Heart right ventricle (tissue), 16 donors: ENCODE data around the gene FAM200C. TPM values are rescaled to one million over a fixed set of nuclear protein-coding genes. Genes with fewer than 3 reads are reported as not detected.

ENCODE experiments used
- ATAC-seq, 8 donors: fragments of 200-7000 bp; cut with Tn5 transposase; one replicate each; pipeline ENCODE4 v1.9.1; 2020; ENCODE audit warnings: mild to moderate bottlenecking in 8 of 8, moderate library complexity in 8 of 8, moderate number of reproducible peaks in 1 of 8
- DNase-seq, 2 donors: peaks; one replicate each; pipeline ENCODE4 v3.0.0-alpha.2; 2020
- H3K27ac ChIP-seq, 10 donors: fragments of 200-600 bp; sonication (generic) in 2 of 10; one replicate each; pipeline versions ENCODE4 v1.5.0 to v1.8.0; 2020 to 2022; ENCODE audit warnings: mild to moderate bottlenecking in 3 of 10
- H3K27me3 ChIP-seq, 7 donors: fragments of 200-600 bp; one replicate each; pipeline ENCODE4 v1.8.0; 2021 to 2022; ENCODE audit warnings: mild to moderate bottlenecking in 2 of 7
- H3K36me3 ChIP-seq, 9 donors: fragments of 200-600 bp; sonication (generic) in 1 of 9; one replicate each; pipeline versions ENCODE4 v1.5.0 to v1.8.0; 2020 to 2022; ENCODE audit warnings: mild to moderate bottlenecking in 2 of 9
- H3K4me1 ChIP-seq, 9 donors: fragments of 200-600 bp; sonication (generic) in 1 of 9; one replicate each; pipeline versions ENCODE4 v1.5.0 to v1.8.0; 2020 to 2022; ENCODE audit warnings: mild to moderate bottlenecking in 4 of 9
- H3K4me3 ChIP-seq, 10 donors: fragments of 200-600 bp; sonication (generic) in 2 of 10; one replicate each; pipeline versions ENCODE4 v1.5.0 to v1.8.0; 2020 to 2022; ENCODE audit warnings: mild to moderate bottlenecking in 7 of 10, moderate library complexity in 2 of 10
- H3K9me3 ChIP-seq, 11 donors: fragments of 200-600 bp in 10 of 11; sonication (generic) in 2 of 11; one replicate each; pipeline versions ENCODE4 v1.5.0 to v1.8.0; 2013 to 2022; ENCODE audit warnings: mild to moderate bottlenecking in 2 of 11, control low read depth in 1 of 11, moderate library complexity in 1 of 11
- WGBS, 2 donors: extraction: QIAGEN DNeasy Blood & Tissue Kit; methylation state at CpG; one replicate each; pipeline ENCODE4 v1.1.7; 2013; ENCODE audit warnings: inconsistent platforms in 1 of 2; 5-methylcytosine and 5-hydroxymethylcytosine counted together
- intact Hi-C, 10 donors: fragments of 100-400 bp; cut with DNase I; formaldehyde crosslinking; loops; one replicate each; pipeline versions ENCODE4 v1.11.1 to v1.14.2; 2022
- polyA plus RNA-seq, 2 donors: library from polyadenylated mRNA; stranded (reverse); fragments of 200-250 nt; gene quantifications; one replicate each; pipeline ENCODE4 v1.2.3, GENCODE V29; 2013
- total RNA-seq, 10 donors: library from RNA; stranded (reverse); fragmentation: NEBNext Ultra II Directional in 3 of 10; extraction: Animal tissue kit (Norgen Biotek cat#: 25700) in 3 of 10; gene quantifications; one replicate each; pipeline versions ENCODE4 v1.2.1 to v1.2.4, GENCODE V29; 2021 to 2023
- TF ChIP-seq, protein P1 (sequence below), 9 donors: fragments of 200-600 bp; sonication (generic) in 2 of 9; IDR thresholded peaks; one replicate each; pipeline versions ENCODE4 v1.5.0 to v1.8.0; 2021 to 2022; ENCODE audit warnings: antibody characterized with exemption in 9 of 9, mild to moderate bottlenecking in 5 of 9, moderate library complexity in 1 of 9
- donor health status: Arrhythmogenic right ventricular cardiomyopathy.
- donor health status: ischemic (EF 13 %, LVEDD 7.1; RV severe dilation, severe dysfunction).
- donor health status: healthy with polysubstance abuse.
- donor health status: DM: no; HTN: yes; CAD: no.
- donor health status: DM: no; HTN: no; CAD: no.
- donor health status: ischemic (EF 25% LVEDD 6.9; RV normal size, moderate dysfunction).
- donor health status: ischemic (EF 25% LVEDD 5.7; RV mildly dilated, moderate dysfunction).
- donor health status: healthy.
- donor health status: DM: yes; HTN: yes; CAD: no.
- donor health status: Ischemic cardiomyopathy.
- donor health status: ischemic (EF 35%, LVEDD 5.7; RV mildly dilated, moderate dysfunction).
- donor health status: nonischemic (EF 11% LVEDD 7.7; RV severe dilation, severe dysfunction).
- donor health status: DM: yes; HTN: yes; CAD: no.
- donor health status: PGD.
- donor health status: ischemic (EF 29% LVEDD 5.4; RV normal size, mild dysfunction).
- donor health status: nonischemic (EF 23%, LVEDD 6.1; RV moderate dilation, normal function).

Gene FAM200C
- total and polyA plus RNA-seq, 12 donors: 1.7 to 8.6 (median 3.6) TPM

DNA sequence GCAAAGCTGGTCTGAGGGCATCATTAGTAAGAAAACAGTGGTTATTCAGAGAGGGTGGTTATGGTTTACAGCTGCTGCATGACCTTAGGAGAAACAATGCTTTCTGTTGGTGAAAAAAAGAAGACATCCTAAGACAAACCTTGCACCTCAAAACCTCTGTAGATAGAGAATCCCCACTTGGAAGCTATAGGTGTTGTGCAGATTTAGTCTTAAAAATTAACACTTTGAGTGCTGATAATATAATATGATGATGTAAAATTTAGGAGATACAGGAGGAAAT is 20.4 kb upstream of the FAM200C start:
- TF ChIP-seq, protein P1, sequence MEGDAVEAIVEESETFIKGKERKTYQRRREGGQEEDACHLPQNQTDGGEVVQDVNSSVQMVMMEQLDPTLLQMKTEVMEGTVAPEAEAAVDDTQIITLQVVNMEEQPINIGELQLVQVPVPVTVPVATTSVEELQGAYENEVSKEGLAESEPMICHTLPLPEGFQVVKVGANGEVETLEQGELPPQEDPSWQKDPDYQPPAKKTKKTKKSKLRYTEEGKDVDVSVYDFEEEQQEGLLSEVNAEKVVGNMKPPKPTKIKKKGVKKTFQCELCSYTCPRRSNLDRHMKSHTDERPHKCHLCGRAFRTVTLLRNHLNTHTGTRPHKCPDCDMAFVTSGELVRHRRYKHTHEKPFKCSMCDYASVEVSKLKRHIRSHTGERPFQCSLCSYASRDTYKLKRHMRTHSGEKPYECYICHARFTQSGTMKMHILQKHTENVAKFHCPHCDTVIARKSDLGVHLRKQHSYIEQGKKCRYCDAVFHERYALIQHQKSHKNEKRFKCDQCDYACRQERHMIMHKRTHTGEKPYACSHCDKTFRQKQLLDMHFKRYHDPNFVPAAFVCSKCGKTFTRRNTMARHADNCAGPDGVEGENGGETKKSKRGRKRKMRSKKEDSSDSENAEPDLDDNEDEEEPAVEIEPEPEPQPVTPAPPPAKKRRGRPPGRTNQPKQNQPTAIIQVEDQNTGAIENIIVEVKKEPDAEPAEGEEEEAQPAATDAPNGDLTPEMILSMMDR (IDR thresholded peaks at IDR 0.05): no peak
- Histone ChIP-seq H3K4me3 (no peak overlapping the region), H3K4me1 (peaks cover 0 to 64% (median 30%) of the 10 kb centered on the region in 9 donors), H3K27ac (peak overlapping the region in 2 of 10 donors; percentile 89 to 90), H3K9me3 (no peaks in the 10 kb centered on the region), H3K27me3 (no peaks in the 10 kb centered on the region), H3K36me3 (peaks cover 0 to 2% (median 0%) of the 10 kb centered on the region in 9 donors)
- ATAC-seq: no peak
- intact Hi-C loops: no loop called here
- no peak for DNase-seq

- intact Hi-C loops: no loop called here
- TF ChIP-seq, protein P1 (IDR thresholded peaks at IDR 0.05): no peak
- Histone ChIP-seq H3K4me1 (peaks cover 0 to 64% (median 30%) of the 10 kb centered on the region in 9 donors), H3K4me3 (peak overlapping the region; percentile 45 to 88 (median 75)), H3K9me3 (no peaks in the 10 kb centered on the region), H3K36me3 (peaks cover 0 to 8% (median 2%) of the 10 kb centered on the region in 9 donors), H3K27me3 (no peaks in the 10 kb centered on the region), H3K27ac (peak overlapping the region; percentile 3 to 90 (median 84))
- DNase-seq (no peak), ATAC-seq (no peak)
- WGBS, 2 donors: 39 to 43% methylated on average over 11 of the region's 11 CpGs
Measured at GRCh38 chr5:160419458-160420330, 19.8 kb upstream of the FAM200C start.

- peaks cover 0 to 58% (median 30%) of the 10 kb centered on the region in 9 donors for H3K4me1 ChIP-seq
- ATAC-seq (peak; percentile 94 to 97 (median 95)), DNase-seq (peak; percentile 94 to 95)
- H3K9me3 ChIP-seq: no peaks in the 10 kb centered on the region
- peak within 1 kb of the TSS; percentile 45 to 88 (median 75) for H3K4me3 ChIP-seq
- intact Hi-C loops: no loop called here
- H3K36me3 ChIP-seq: peaks cover 0 to 17% (median 11%) of the 10 kb centered on the region in 9 donors
- TF ChIP-seq, protein P1 (IDR thresholded peaks at IDR 0.05): no peak
- 1% methylated on average over 48 of the region's 48 CpGs for WGBS, 2 donors
- no peaks in the 10 kb centered on the region for H3K27me3 ChIP-seq
- peak within 1 kb of the TSS; percentile 3 to 90 (median 84) for H3K27ac ChIP-seq
Measured at GRCh38 chr5:160418561-160419457, 19.0 kb upstream of the FAM200C start, which contains the start of gene SLU7. Gene SLU7 (minus strand): TSS chr5:160419081. CDS start chr5:160415294, 3,787 bp downstream.

DNA sequence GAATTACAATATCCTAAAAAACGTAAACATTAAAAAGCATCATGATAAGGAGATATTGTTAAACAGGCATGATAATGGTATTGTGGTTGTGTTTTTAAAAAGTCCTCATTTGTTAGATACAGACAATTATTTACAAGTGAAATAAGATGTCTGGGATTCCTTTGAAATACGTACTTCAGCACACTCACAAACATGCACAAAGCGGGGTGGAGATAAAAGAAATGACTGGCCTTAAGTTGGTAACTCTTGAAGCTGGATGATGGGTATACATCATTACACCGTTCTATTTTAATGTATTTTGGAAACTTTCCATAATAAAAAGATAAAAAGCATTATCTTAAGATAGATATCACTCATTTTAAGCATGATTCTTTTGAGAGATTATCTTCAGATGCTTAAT is 1.0 kb downstream of the FAM200C start:
- no peak for DNase-seq
- WGBS, 2 donors: 32 to 35% methylated on average over 4 of the region's 4 CpGs
- Histone ChIP-seq H3K9me3 (no peaks in the 10 kb centered on the region), H3K4me1 (peaks cover 0 to 46% (median 18%) of the 10 kb centered on the region in 9 donors), H3K4me3 (peak overlapping the region in 9 of 10 donors; percentile 52 to 87 (median 72)), H3K27ac (peak overlapping the region in 5 of 10 donors; percentile 87 to 93 (median 89)), H3K36me3 (peaks cover 0 to 47% (median 21%) of the 10 kb centered on the region in 9 donors), H3K27me3 (no peaks in the 10 kb centered on the region)
- no peak for ATAC-seq
- TF ChIP-seq, protein P1 (IDR thresholded peaks at IDR 0.05): no peak
- intact Hi-C loops: loop anchor here in 1 of 10 donors (5.0 kb wide), 1 partner anchor 202 kb away; no protein-coding TSS in a partner anchor
